Loucy (cell line): ENCODE data around the gene TCTN1.

Experiments
- CTCF ChIP-seq: fragments of 200-600 bp; sonication (generic); conservative IDR thresholded peaks from 2 replicates; pipeline ENCODE4 v1.5.1; 2014; ENCODE audit warnings: mild to moderate bottlenecking, antibody characterized with exemption, low read length
- EZH2phosphoT487 ChIP-seq: fragments of 200-600 bp; IDR thresholded peaks from 2 replicates; pipeline ENCODE4 v1.6.1; 2018; ENCODE audit warnings: antibody characterized with exemption, mild to moderate bottlenecking, moderate library complexity, borderline replicate concordance

- no peak for TF ChIP-seq CTCF
- no peak for TF ChIP-seq EZH2phosphoT487
Measured at GRCh38 chr12:110568752-110569151, 45.2 kb upstream of the TCTN1 start.
